Bronchial epithelial cell (primary cell): ENCODE measurements around the gene GAL3ST2. TPM values are rescaled to one million over a fixed set of nuclear protein-coding genes. Genes with fewer than 3 reads are reported as not detected.
"Not testable (repeated sequence)": the region's sequence is repeated elsewhere in the genome, so short reads cannot be mapped to it uniquely, and the experiment has no call there.

ENCODE experiments used
- DNase-seq: peaks from one replicate; pipeline ENCODE4 v3.0.0-alpha.2; 2010; ENCODE audit warnings: low read depth
- FAIRE-seq: peaks from 2 replicates; lab custom pipeline; 2011; peaks lifted over from hg19 to GRCh38; lab: Jason Lieb, UNC
- H3K27me3 ChIP-seq: 2 replicates; pipeline ENCODE4 v1.5.1; 2011; ENCODE audit warnings: low read length; ENCODE audit not compliant: control insufficient read depth, insufficient read depth
- H3K36me3 ChIP-seq: 2 replicates; pipeline ENCODE4 v1.5.1; 2011; ENCODE audit warnings: low read length; ENCODE audit not compliant: control insufficient read depth, insufficient read depth
- H3K4me3 ChIP-seq: 2 replicates; pipeline ENCODE4 v1.5.1; 2011; ENCODE audit warnings: mild to moderate bottlenecking, low read depth, low read length, control low read depth
- total RNA-seq: library from RNA; depleted of rRNA; stranded (reverse); fragments of >200 nt; gene quantifications from 2 replicates; pipeline ENCODE4 v1.2.1, GENCODE V29; 2014
- TF ChIP-seq, protein P1 (sequence below): IDR thresholded peaks from 2 replicates; pipeline ENCODE4 v1.5.1; 2011; ENCODE audit warnings: mild to moderate bottlenecking, moderate library complexity, low read length, control low read depth, inconsistent platforms; ENCODE audit not compliant: insufficient read depth, severe bottlenecking

The GAL3ST2 gene
- total RNA-seq, 1 donor from 2014 or later = not detected

GRCh38 chr2:241804326-241805229 lies 28.0 kb downstream of the GAL3ST2 start:
- no peak overlapping the region for H3K4me3 ChIP-seq
- DNase-seq = no peak

DNA sequence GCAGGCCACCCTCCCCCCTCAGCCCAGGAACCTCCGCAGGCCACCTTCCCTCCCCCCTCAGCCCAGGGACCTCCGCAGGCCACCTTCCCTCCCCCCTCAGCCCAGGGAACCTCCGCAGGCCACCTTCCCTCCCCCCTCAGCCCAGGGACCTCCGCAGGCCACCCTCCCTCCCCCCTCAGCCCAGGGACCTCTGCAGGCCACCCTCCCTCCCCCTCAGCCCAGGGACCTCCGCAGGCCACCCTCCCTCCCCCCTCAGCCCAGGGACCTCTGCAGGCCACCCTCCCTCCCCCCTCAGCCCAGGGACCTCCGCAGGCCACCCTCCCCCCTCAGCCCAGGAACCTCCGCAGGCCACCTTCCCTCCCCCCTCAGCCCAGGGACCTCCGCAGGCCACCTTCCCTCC lies 29.6 kb downstream of the GAL3ST2 start:
- DNase-seq, H3K27me3 ChIP-seq, FAIRE-seq, H3K4me3 ChIP-seq, H3K36me3 ChIP-seq: not testable (repeated sequence)

More at GRCh38 chr2:241804326-241805229, 28.0 kb downstream of the GAL3ST2 start:
- FAIRE-seq = no peak
- Histone ChIP-seq H3K27me3 (peaks cover 10% of the 10 kb centered on the region), H3K36me3 (no peaks in the 10 kb centered on the region)
- TF ChIP-seq, protein P1, sequence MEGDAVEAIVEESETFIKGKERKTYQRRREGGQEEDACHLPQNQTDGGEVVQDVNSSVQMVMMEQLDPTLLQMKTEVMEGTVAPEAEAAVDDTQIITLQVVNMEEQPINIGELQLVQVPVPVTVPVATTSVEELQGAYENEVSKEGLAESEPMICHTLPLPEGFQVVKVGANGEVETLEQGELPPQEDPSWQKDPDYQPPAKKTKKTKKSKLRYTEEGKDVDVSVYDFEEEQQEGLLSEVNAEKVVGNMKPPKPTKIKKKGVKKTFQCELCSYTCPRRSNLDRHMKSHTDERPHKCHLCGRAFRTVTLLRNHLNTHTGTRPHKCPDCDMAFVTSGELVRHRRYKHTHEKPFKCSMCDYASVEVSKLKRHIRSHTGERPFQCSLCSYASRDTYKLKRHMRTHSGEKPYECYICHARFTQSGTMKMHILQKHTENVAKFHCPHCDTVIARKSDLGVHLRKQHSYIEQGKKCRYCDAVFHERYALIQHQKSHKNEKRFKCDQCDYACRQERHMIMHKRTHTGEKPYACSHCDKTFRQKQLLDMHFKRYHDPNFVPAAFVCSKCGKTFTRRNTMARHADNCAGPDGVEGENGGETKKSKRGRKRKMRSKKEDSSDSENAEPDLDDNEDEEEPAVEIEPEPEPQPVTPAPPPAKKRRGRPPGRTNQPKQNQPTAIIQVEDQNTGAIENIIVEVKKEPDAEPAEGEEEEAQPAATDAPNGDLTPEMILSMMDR = no peak

DNA sequence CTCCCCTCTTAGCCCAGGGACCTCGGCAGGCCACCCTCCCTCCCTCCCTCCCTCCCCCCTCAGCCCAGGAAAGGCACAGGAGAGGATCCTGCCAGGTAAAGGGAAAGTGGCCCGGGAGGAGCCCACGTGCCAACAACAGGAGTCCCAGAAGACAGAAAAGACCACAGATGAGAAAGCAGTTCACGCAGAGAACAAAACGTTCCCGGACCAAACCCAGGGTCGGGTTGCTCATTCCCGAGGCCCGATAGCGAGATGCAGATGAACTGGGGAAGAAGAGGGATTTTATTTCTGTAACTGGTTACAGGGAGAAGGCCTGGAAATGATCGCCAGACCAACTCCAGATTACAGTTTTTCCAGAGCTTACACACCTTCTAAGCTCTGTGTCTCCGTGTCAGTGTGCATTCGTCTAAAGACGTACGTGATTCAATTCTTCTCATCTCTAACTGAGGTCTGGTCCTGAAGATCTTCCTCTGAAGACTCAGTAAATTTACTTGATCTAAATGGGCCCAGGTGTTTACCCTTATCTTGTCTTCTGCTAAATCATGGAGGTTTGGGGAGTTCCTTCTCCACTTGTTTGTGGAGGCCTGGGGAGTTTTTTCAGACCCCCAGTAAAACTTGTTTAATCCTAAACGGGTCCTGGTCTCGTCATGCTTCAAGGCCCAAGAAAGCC lies 31.6 kb downstream of the GAL3ST2 start:
- DNase-seq = no peak
- TF ChIP-seq, protein P1 = no peak
- no peak overlapping the region for H3K4me3 ChIP-seq
- H3K27me3 ChIP-seq = peaks cover 10% of the 10 kb centered on the region
- no peak for FAIRE-seq
- H3K36me3 ChIP-seq = no peaks in the 10 kb centered on the region

DNA sequence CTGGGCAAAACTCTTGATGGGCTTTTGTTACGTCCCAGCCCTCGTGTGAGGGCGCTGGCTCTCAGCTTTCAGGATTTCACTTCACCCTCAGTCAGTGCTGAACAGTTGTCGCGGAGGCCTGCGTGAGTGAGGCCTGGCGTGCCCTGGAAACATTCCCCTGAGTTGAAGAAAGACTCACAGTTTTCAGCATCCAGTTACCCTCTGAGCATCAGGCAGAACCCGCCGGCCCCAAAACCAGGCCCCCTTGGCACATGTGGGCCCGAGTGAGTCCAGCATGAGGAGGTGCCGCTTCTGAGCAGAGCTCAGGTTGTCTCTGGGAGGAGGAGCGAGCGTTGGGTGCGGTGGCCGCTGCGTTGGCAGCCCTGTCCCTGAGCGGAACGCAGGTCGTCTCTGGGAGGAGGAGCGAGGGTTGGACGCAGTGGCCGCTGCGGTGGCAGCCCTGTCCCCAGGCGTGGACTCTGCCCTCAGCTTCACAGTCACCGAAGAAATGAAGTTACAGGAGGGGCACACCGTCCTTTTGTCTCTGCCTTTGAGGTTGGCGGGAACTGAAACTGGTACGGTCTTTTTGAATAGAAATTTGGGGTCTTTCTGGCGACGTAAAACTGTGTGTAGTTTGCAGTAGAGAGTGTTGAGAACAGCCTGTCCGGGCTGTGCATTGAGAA lies 32.2 kb downstream of the GAL3ST2 start, which contains the start of gene NEU4:
TSS of gene NEU4 (plus strand) at position 473 of the 662 bp plus-strand sequence. CDS start 5,292 bp downstream, outside the sequence.
- DNase-seq (no peak), FAIRE-seq (no peak)
- H3K4me3 ChIP-seq = no peak within 1 kb of the TSS
- no peaks in the 10 kb centered on the region for H3K36me3 ChIP-seq
- TF ChIP-seq, protein P1 = no peak
- peaks cover 10% of the 10 kb centered on the region for H3K27me3 ChIP-seq

GRCh38 chr2:241809383-241810306 lies 33.0 kb downstream of the GAL3ST2 start:
- FAIRE-seq = no peak
- Histone ChIP-seq H3K4me3 (no peak overlapping the region), H3K27me3 (peaks cover 3% of the 10 kb centered on the region), H3K36me3 (no peaks in the 10 kb centered on the region)
- TF ChIP-seq, protein P1 = no peak
- no peak for DNase-seq
